Liver (tissue), 9 donors: ENCODE data around the gene F12. TPM values are rescaled to one million over a fixed set of nuclear protein-coding genes. Genes with fewer than 3 reads are reported as not detected.

Experiments used
- DNase-seq: peaks from one replicate; pipeline ENCODE4 v3.0.0-alpha.2; 2017; ENCODE audit warnings: low spot score
- H3K27ac ChIP-seq, 2 donors: one replicate each; pipeline ENCODE4 v1.7.0; 2013; ENCODE audit warnings: inconsistent platforms in 2 of 2, low read length in 2 of 2, control low read depth in 1 of 2, low read depth in 1 of 2, mild to moderate bottlenecking in 1 of 2
- H3K27me3 ChIP-seq, 4 donors: one replicate each; pipeline versions ENCODE4 v1.6.1 to v1.7.0; 2013; ENCODE audit warnings: low read length in 3 of 4, inconsistent platforms in 1 of 4, mild to moderate bottlenecking in 1 of 4, moderate library complexity in 1 of 4; ENCODE audit not compliant: control insufficient read depth in 4 of 4, insufficient read depth in 4 of 4
- H3K36me3 ChIP-seq, 4 donors: one replicate each; pipeline versions ENCODE4 v1.6.1 to v1.7.0; 2013; ENCODE audit warnings: low read length in 3 of 4, mild to moderate bottlenecking in 3 of 4, low read depth in 1 of 4, moderate library complexity in 1 of 4; ENCODE audit not compliant: control insufficient read depth in 4 of 4, insufficient read depth in 3 of 4
- H3K4me1 ChIP-seq, 4 donors: one replicate each; pipeline versions ENCODE4 v1.6.1 to v1.7.0; 2013; ENCODE audit warnings: low read length in 3 of 4, mild to moderate bottlenecking in 3 of 4, moderate library complexity in 1 of 4; ENCODE audit not compliant: control insufficient read depth in 4 of 4, insufficient read depth in 4 of 4
- H3K4me3 ChIP-seq, 3 donors: one replicate each; pipeline versions ENCODE4 v1.6.1 to v1.7.0; 2013; ENCODE audit warnings: low read length in 3 of 3, control low read depth in 1 of 3, low read depth in 1 of 3, mild to moderate bottlenecking in 1 of 3
- H3K9ac ChIP-seq, 2 donors: one replicate each; pipeline ENCODE4 v1.7.0; 2013; ENCODE audit warnings: low read length in 2 of 2, mild to moderate bottlenecking in 2 of 2, moderate library complexity in 2 of 2, control low read depth in 1 of 2, low read depth in 1 of 2
- H3K9me3 ChIP-seq, 4 donors: one replicate each; pipeline versions ENCODE4 v1.6.1 to v1.7.0; 2013; ENCODE audit warnings: low read length in 3 of 4; ENCODE audit not compliant: control insufficient read depth in 4 of 4
- EGR1 ChIP-seq, 2 donors: IDR thresholded peaks; 2 replicates each; pipeline ENCODE4 v1.6.1; 2016 to 2018; ENCODE audit warnings: antibody characterized with exemption in 2 of 2, low read depth in 2 of 2
- FOXA1 ChIP-seq: IDR thresholded peaks from 2 replicates; pipeline ENCODE4 v1.6.1; 2016; ENCODE audit warnings: antibody characterized with exemption
- FOXA2 ChIP-seq: IDR thresholded peaks from 2 replicates; pipeline ENCODE4 v1.6.1; 2016; ENCODE audit warnings: antibody characterized with exemption
- GABPA ChIP-seq, 2 donors: IDR thresholded peaks in 1 of 2; conservative IDR thresholded peaks in 1 of 2; 2 replicates each; pipeline ENCODE4 v1.6.1; 2016; ENCODE audit warnings: antibody characterized with exemption in 2 of 2, mild to moderate bottlenecking in 1 of 2, moderate library complexity in 1 of 2
- HNF4A ChIP-seq, 2 donors: conservative IDR thresholded peaks; 2 replicates each; pipeline ENCODE4 v1.6.1; 2016; ENCODE audit warnings: antibody characterized with exemption in 2 of 2, mild to moderate bottlenecking in 2 of 2
- HNF4G ChIP-seq: IDR thresholded peaks from 2 replicates; pipeline ENCODE4 v1.6.1; 2016; ENCODE audit warnings: antibody characterized with exemption
- JUND ChIP-seq, 2 donors: IDR thresholded peaks; 2 replicates each; pipeline ENCODE4 v1.6.1; 2016; ENCODE audit warnings: antibody characterized with exemption in 2 of 2
- NR2F2 ChIP-seq: IDR thresholded peaks from 2 replicates; pipeline ENCODE4 v1.6.1; 2016; ENCODE audit warnings: antibody characterized with exemption
- RAD21 ChIP-seq, 2 donors: IDR thresholded peaks; 2 replicates each; pipeline ENCODE4 v1.6.1; 2016; ENCODE audit warnings: antibody characterized with exemption in 2 of 2, mild to moderate bottlenecking in 2 of 2
- REST ChIP-seq: IDR thresholded peaks from 2 replicates; pipeline ENCODE4 v1.6.1; 2016; ENCODE audit warnings: antibody characterized with exemption, mild to moderate bottlenecking
- SP1 ChIP-seq: IDR thresholded peaks from 2 replicates; pipeline ENCODE4 v1.6.1; 2018; ENCODE audit warnings: antibody characterized with exemption, mild to moderate bottlenecking
- TAF1 ChIP-seq: conservative IDR thresholded peaks from 2 replicates; pipeline ENCODE4 v1.6.1; 2016; ENCODE audit warnings: antibody characterized with exemption, mild to moderate bottlenecking
- ZBTB33 ChIP-seq: IDR thresholded peaks from 2 replicates; pipeline ENCODE4 v1.6.1; 2016; ENCODE audit warnings: antibody characterized with exemption
- WGBS: extraction: QIAGEN DNeasy Blood & Tissue Kit; methylation state at CpG from one replicate; pipeline ENCODE4 v1.1.7; 2013; 5-methylcytosine and 5-hydroxymethylcytosine counted together
- polyA plus RNA-seq, 2 donors: library from polyadenylated mRNA; stranded (reverse) in 1 of 2; unstranded in 1 of 2; fragments of 200-250 nt in 1 of 2; fragments of >200 nt in 1 of 2; fragmentation: Nextera tagmentation in 1 of 2; extraction: Ambion mirVana in 1 of 2; gene quantifications; one replicate each; pipeline versions ENCODE4 v1.2.1 to v1.2.3, GENCODE V29; 2013 to 2015
- total RNA-seq, 2 donors: library from RNA; depleted of rRNA; stranded (reverse); fragments of >200 nt; gene quantifications; one replicate each; pipeline ENCODE4 v1.2.3, GENCODE V29; 2014
- TF ChIP-seq, protein P1 (sequence below): IDR thresholded peaks from 2 replicates; pipeline ENCODE4 v1.6.1; 2016; ENCODE audit warnings: antibody characterized with exemption
- TF ChIP-seq, protein P2 (sequence below): IDR thresholded peaks from 2 replicates; pipeline ENCODE4 v1.6.1; 2016; ENCODE audit warnings: antibody characterized with exemption
- donor health status: healthy.
- donor health status: healthy.
- donor health status: healthy.
- donor health status: healthy.
- donor health status: healthy.

The F12 gene
- total and polyA plus RNA-seq, 4 donors: 27.7 to 328 (median 275) TPM

DNA sequence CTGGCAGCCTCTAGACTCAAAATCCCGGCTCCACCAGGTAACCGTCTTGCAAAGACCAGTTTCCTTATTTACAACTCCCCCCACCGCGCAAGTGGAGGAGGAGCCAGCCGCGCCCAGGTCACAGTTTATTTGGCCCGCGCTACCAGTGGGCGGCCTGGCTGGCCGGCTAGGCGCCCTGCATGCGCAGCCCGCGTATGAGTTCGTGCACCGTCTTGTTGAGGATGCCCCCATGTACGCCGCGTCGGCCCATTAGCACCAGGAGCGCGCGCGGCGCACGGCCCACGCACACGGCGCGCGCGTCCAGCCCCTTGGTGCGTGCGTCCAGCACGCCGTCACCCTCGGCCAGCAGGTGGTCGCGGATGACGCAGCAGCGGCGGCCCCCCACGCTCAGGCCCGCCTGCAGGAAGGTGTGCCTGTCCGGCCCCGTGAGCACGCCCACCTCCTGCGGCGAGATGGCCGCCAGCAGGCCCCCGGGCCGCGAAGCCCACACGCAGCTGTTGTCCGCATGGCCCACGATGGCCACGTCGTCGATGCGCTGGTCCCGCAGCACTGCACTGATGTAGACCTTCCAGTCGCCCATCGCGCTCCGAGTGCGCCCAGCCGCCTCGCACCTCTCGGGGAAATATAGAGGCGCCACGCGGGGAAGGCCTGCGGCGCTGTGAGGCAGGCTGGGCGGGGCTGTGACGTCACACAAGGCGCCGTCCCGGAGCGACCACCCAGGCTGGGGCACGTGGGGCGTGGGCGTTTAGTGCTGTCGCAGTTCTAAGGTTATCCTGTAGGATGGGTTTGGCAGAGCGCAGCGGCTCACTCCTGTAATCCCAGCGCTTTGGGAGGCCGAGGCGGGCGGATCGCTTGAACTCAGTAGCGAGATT lies 9.1 kb downstream of the F12 start, which contains the start of gene PFN3:
PFN3 (minus strand) TSS at position 665 of the 872 bp plus-strand sequence; CDS start at position 580, 85 bp downstream.
- Histone ChIP-seq H3K27me3 (no peaks in the 10 kb centered on the region), H3K9me3 (no peaks in the 10 kb centered on the region), H3K9ac (no peak within 1 kb of the TSS), H3K4me1 (peaks cover 3 to 30% (median 17%) of the 10 kb centered on the region in 4 donors), H3K4me3 (no peak within 1 kb of the TSS), H3K36me3 (peaks cover 0 to 11% (median 5%) of the 10 kb centered on the region in 4 donors), H3K27ac (no peak within 1 kb of the TSS)
- no peak for TF ChIP-seq SP1
- no peak for TF ChIP-seq REST
- TF ChIP-seq, protein P1, sequence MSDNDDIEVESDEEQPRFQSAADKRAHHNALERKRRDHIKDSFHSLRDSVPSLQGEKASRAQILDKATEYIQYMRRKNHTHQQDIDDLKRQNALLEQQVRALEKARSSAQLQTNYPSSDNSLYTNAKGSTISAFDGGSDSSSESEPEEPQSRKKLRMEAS: no peak
- no peak for DNase-seq
- WGBS: 40% methylated on average over 92 of the region's 92 CpGs

DNA sequence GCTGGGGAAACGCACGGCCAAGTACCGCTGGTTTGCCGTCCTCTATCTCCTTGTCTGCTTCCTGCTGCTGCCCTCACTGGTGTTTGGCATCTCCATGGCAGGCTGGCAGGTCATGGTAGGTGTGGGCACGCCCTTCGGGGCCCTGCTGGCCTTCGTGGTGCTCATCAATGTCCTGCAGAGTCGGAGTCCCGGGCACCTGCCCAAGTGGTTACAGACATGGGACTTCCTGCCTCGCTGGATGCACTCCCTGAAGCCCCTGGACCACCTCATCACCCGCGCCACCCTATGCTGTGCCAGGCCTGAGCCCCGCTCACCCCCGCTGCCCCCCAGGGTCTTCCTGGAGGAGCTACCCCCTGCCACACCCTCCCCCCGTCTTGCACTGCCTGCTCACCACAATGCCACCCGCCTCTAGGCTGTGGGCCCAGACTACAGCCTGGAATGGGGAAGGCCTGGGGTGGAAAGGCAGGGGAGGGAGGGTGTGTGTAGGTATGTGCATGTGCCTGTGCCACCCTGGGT lies 11.4 kb downstream of the F12 start:
- no peak for TF ChIP-seq ZBTB33
- TF ChIP-seq TAF1: no peak
- no peaks in the 10 kb centered on the region for H3K9me3 ChIP-seq
- WGBS: 92% methylated on average over 16 of the region's 16 CpGs
- H3K4me3 ChIP-seq: no peak overlapping the region
- H3K4me1 ChIP-seq: peaks cover 0 to 14% (median 6%) of the 10 kb centered on the region in 4 donors
- DNase-seq: no peak
- no peak overlapping the region for H3K9ac ChIP-seq
- peaks cover 0 to 7% (median 4%) of the 10 kb centered on the region in 4 donors for H3K36me3 ChIP-seq
- no peaks in the 10 kb centered on the region for H3K27me3 ChIP-seq
- no peak overlapping the region for H3K27ac ChIP-seq

DNA sequence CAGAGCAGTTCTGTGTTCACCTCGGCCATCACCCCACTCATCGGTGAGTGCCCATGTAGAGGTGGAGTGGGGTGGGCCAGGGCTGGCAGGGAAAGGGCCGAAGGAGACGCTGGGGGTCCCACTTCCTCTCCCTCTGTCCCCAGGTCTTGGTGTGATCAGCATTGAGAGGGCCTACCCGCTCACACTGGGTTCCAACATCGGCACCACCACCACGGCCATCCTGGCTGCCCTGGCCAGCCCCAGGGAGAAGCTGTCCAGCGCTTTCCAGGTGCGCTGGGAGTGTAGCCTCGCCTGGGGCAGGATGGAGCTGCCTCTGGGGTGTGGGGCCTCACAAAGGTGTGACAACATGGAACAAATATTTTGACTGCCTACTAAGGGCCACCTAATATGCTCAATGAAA lies 12.6 kb downstream of the F12 start:
- Histone ChIP-seq H3K9ac (no peak overlapping the region), H3K27me3 (no peaks in the 10 kb centered on the region), H3K9me3 (no peaks in the 10 kb centered on the region)
- no peak for TF ChIP-seq ZBTB33
- TF ChIP-seq FOXA1: no peak
- no peak for TF ChIP-seq SP1
- no peak for TF ChIP-seq TAF1
- TF ChIP-seq JUND (IDR thresholded peaks at IDR 0.05): no peak
- no peak for TF ChIP-seq FOXA2
- no peak for TF ChIP-seq GABPA (IDR thresholded peaks at IDR 0.05 in 1 of 2, conservative IDR thresholded peaks at IDR 0.05 in 1 of 2)
- no peak for TF ChIP-seq HNF4G
- TF ChIP-seq HNF4A (conservative IDR thresholded peaks at IDR 0.05): no peak
- no peak for TF ChIP-seq EGR1 (IDR thresholded peaks at IDR 0.05; ENCODE audit: low read depth in 2 of 2)
- TF ChIP-seq, protein P1: no peak
- TF ChIP-seq, protein P2, sequence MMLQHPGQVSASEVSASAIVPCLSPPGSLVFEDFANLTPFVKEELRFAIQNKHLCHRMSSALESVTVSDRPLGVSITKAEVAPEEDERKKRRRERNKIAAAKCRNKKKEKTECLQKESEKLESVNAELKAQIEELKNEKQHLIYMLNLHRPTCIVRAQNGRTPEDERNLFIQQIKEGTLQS: no peak
- no peak for TF ChIP-seq RAD21 (IDR thresholded peaks at IDR 0.05)
- TF ChIP-seq NR2F2: no peak

More for the DNA sequence above, 12.6 kb downstream of the F12 start:
- WGBS: 92% methylated on average over 10 of the region's 10 CpGs
- Histone ChIP-seq H3K36me3 (peaks cover 0 to 6% (median 0%) of the 10 kb centered on the region in 4 donors), H3K4me3 (no peak overlapping the region), H3K4me1 (peaks cover 0 to 11% (median 6%) of the 10 kb centered on the region in 4 donors), H3K27ac (no peak overlapping the region)
- DNase-seq: no peak
